Measurements from ENCODE around the gene MIS18A. TPM values are rescaled to one million over a fixed set of nuclear protein-coding genes. Genes with fewer than 3 reads are reported as not detected.
"Not testable (repeated sequence)": the region's sequence is repeated elsewhere in the genome, so short reads cannot be mapped to it uniquely, and the experiment has no call there.

MIS18A gene
- total RNA-seq, 2 experiments from 2014 or later: 31.1 to 31.8 TPM

GRCh38 chr21:32306021-32306780 lies 27.4 kb upstream of the MIS18A start:
- CTCF ChIA-PET: interaction anchor here (1.0 kb wide), 1 partner anchor 48 kb away, joined by 3 read pairs; no protein-coding TSS in a partner anchor
- POLR2A ChIA-PET: no interaction called here

GRCh38 chr21:32304998-32305397 lies 26.1 kb upstream of the MIS18A start:
- ChIA-PET POLR2A (no interaction called here), CTCF (no interaction called here)

- ChIA-PET CTCF (no interaction called here), POLR2A (no interaction called here)
Observed at GRCh38 chr21:32303385-32303784, 24.5 kb upstream of the MIS18A start.

- CTCF ChIA-PET: no interaction called here
- POLR2A ChIA-PET: no interaction called here
Observed at GRCh38 chr21:32302560-32302959, 23.7 kb upstream of the MIS18A start.

- ChIA-PET CTCF (no interaction called here), POLR2A (no interaction called here)
Observed at GRCh38 chr21:32301596-32301995, 22.7 kb upstream of the MIS18A start.

GRCh38 chr21:32300117-32300681 lies 21.4 kb upstream of the MIS18A start:
- ChIA-PET CTCF (interaction anchor here (1.1 kb wide), 1 partner anchor 14 kb away, joined by 3 read pairs; no protein-coding TSS in a partner anchor), POLR2A (no interaction called here)

- CTCF ChIA-PET: interaction anchor here (0.6 to 1.1 kb wide), 2 partner anchors 13 to 36 kb away, joined by 3 read pairs; no protein-coding TSS in a partner anchor
- POLR2A ChIA-PET: no interaction called here
Observed at GRCh38 chr21:32299695-32300094, 20.8 kb upstream of the MIS18A start.

GRCh38 chr21:32298658-32299081 lies 19.8 kb upstream of the MIS18A start, which contains the start of gene MRAP:
Gene MRAP (plus strand): TSS chr21:32298855. CDS start chr21:32298972, 117 bp downstream.
- CTCF ChIA-PET: no interaction called here

GRCh38 chr21:32298148-32298559 lies 19.3 kb upstream of the MIS18A start:
- ChIA-PET POLR2A (no interaction called here), CTCF (no interaction called here)

More at GRCh38 chr21:32298658-32299081, 19.8 kb upstream of the MIS18A start, which contains the start of gene MRAP:
- POLR2A ChIA-PET: no interaction called here

GRCh38 chr21:32297449-32297848 lies 18.6 kb upstream of the MIS18A start:
- CTCF ChIA-PET: no interaction called here
- POLR2A ChIA-PET: no interaction called here

- CTCF ChIA-PET: no interaction called here
- POLR2A ChIA-PET: interaction anchor here (0.7 kb wide), 1 partner anchor 1152 kb away, joined by 8 read pairs; no protein-coding TSS in a partner anchor
Observed at GRCh38 chr21:32285476-32285875, 6.6 kb upstream of the MIS18A start.

GRCh38 chr21:32282992-32283391 lies 4.1 kb upstream of the MIS18A start:
- ChIA-PET POLR2A (no interaction called here), CTCF (no interaction called here)

GRCh38 chr21:32281531-32281930 lies 2.7 kb upstream of the MIS18A start:
- POLR2A ChIA-PET: no interaction called here
- CTCF ChIA-PET: no interaction called here

- ChIA-PET POLR2A (interaction anchor here (0.7 to 1.0 kb wide), 4 partner anchors 10 to 483 kb away, joined by 3 to 6 read pairs (median 3); no protein-coding TSS in a partner anchor), CTCF (interaction anchor here (1.1 kb wide), 1 partner anchor 29 kb away, joined by 3 read pairs; no protein-coding TSS in a partner anchor)
Observed at GRCh38 chr21:32279377-32279680, 480 bp upstream of the MIS18A start.

GRCh38 chr21:32278103-32278502 lies 746 bp downstream of the MIS18A start:
- ChIA-PET POLR2A (interaction anchor here (0.6 to 0.9 kb wide), 2 partner anchors 134 to 322 kb away, joined by 3 read pairs; no protein-coding TSS in a partner anchor), CTCF (no interaction called here)

- ChIA-PET CTCF (interaction anchor here (0.7 kb wide), 1 partner anchor 247 kb away, joined by 4 read pairs; no protein-coding TSS in a partner anchor), POLR2A (no interaction called here)
Observed at GRCh38 chr21:32276671-32277070, 2.2 kb downstream of the MIS18A start.

GRCh38 chr21:32270748-32271147 lies 8.1 kb downstream of the MIS18A start:
- ChIA-PET CTCF (no interaction called here), POLR2A (no interaction called here)

GRCh38 chr21:32265321-32265720 lies 13.5 kb downstream of the MIS18A start:
- CTCF ChIA-PET, POLR2A ChIA-PET: not testable (repeated sequence)

GRCh38 chr21:32261929-32262328 lies 16.9 kb downstream of the MIS18A start:
- POLR2A ChIA-PET: no interaction called here
- CTCF ChIA-PET: no interaction called here

- ChIA-PET POLR2A (no interaction called here), CTCF (no interaction called here)
Observed at GRCh38 chr21:32260130-32260529, 18.7 kb downstream of the MIS18A start.

GRCh38 chr21:32258786-32259048 lies 20.1 kb downstream of the MIS18A start:
- POLR2A ChIA-PET: not testable (repeated sequence)
- CTCF ChIA-PET: interaction anchor here (1.0 to 1.8 kb wide), 2 partner anchors 24 to 391 kb away, joined by 3 to 5 read pairs; no protein-coding TSS in a partner anchor
